ENCODE results near the gene CYP17A1.
"Not testable (repeated sequence)": the region's sequence is repeated elsewhere in the genome, so short reads cannot be mapped to it uniquely, and the experiment has no call there.

The CYP17A1 gene

GRCh38 chr10:102835007-102835482 lies 2.2 kb downstream of the CYP17A1 start:
- DNase-seq, result peak; percentile 58

GRCh38 chr10:102834143-102834542 lies 3.1 kb downstream of the CYP17A1 start:
- DNase-seq, result no peak

GRCh38 chr10:102832987-102833386 lies 4.2 kb downstream of the CYP17A1 start:
- no peak for DNase-seq

GRCh38 chr10:102832248-102832647 lies 5.0 kb downstream of the CYP17A1 start:
- no peak for DNase-seq

- no peak for DNase-seq
These were observed 5.7 kb downstream of the CYP17A1 start for GRCh38 chr10:102831322-102832071.

DNA sequence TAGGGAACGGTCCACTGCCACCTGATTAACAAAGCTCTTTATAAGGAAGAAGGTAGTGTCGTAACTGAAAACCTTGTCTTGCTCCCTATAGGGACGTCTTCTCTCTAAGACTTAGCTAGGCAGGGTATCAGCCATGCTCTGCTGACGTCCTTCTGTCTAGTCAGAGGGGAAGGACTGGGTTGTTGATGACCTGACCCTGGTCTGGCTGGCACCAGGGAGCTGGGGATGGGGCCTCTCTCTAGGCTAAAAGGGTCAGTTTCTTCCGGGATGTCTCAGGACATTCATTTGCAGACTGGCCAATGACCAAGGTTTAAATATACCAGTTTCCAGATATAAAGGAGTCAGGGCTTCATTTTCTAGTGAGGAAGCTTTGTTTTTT lies 9.6 kb downstream of the CYP17A1 start:
- DNase-seq, result no peak

- DNase-seq, result no peak
These were observed 10.9 kb downstream of the CYP17A1 start for GRCh38 chr10:102826148-102826796.

GRCh38 chr10:102824664-102825063 lies 12.5 kb downstream of the CYP17A1 start:
- no peak for DNase-seq

- DNase-seq, result no peak
These were observed 15.0 kb downstream of the CYP17A1 start for GRCh38 chr10:102822222-102822621.

DNA sequence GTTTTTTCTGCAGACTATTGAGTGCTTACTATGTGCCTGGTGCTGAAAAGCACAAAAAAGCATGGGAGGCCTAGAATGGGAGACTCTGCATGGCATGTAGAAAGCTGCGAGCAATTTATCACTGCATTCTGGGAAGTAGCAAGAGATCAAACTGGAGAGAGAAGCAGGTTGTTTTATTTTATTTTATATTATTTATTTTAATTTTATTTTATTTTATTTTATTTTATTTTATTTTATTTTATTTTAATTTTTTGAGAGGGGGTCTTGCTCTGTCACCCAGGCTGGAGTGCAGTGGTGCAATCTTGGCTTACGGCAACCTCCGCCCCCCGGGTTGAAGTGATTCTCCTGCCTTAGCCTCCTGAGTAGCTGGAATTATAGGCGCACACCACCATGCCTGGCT lies 17.2 kb downstream of the CYP17A1 start:
- DNase-seq, result not testable (repeated sequence)

DNA sequence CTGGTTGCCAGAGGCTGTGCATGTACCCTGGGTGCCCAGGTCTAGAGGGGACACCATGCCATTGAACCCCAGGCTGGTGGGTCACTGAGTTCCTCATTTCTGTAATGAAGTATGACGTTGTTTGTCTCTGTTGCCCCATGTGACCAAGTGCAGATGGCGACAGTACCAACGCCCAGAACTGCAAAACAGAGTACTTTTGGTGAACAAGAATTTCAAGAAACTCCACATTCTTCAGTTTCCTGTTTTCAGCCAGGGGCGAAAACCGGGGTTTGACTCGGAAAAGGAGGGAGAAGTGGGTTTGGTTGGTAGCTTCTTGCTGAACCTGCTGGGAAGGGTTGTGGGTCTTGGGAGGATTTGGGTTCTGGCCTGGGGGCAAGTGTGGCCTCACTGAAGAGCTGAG lies 18.2 kb downstream of the CYP17A1 start:
- DNase-seq, result no peak

- no peak for DNase-seq
These were observed 20.0 kb downstream of the CYP17A1 start for GRCh38 chr10:102817175-102817574.

GRCh38 chr10:102815790-102816549 lies 21.2 kb downstream of the CYP17A1 start:
- no peak for DNase-seq

- no peak for DNase-seq
These were observed 22.1 kb downstream of the CYP17A1 start for GRCh38 chr10:102814873-102815661.

- no peak for DNase-seq
These were observed 22.8 kb downstream of the CYP17A1 start for GRCh38 chr10:102814453-102814871.

DNA sequence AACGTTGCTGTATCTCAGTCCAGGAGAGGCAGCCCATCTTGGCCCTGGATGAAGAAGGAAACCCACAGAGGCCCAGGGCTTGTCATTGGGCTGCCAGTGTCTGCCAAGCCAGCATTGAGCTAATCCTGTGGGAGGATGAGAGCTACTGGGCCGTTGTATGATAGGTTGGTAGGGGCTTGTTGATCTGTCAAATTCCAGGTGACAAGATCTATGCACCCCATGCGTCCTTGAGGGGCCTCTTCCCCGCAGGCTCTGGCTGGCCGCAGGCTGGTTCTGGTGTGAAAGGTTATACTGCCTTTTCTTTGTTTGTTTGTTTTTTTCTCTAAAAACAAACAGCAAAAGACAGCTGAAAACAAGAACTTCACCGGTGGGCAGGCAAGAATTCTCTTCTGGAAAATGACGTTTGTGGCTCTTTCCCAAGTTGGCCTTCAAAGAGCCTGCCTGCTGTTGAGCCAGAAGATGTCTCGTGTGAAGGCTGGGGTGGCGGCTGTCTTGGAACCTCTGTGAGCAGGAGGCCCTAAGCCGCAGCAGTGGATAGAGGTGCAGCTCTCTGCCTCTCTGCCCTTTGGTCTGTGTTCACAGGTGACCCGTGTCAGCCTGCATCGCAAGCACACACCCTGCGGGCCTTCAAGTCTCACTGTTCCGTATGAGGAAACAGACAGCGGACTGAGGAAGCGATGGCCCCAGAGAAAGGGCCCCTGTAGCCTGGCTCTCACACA lies 23.3 kb downstream of the CYP17A1 start:
- no peak for DNase-seq

DNA sequence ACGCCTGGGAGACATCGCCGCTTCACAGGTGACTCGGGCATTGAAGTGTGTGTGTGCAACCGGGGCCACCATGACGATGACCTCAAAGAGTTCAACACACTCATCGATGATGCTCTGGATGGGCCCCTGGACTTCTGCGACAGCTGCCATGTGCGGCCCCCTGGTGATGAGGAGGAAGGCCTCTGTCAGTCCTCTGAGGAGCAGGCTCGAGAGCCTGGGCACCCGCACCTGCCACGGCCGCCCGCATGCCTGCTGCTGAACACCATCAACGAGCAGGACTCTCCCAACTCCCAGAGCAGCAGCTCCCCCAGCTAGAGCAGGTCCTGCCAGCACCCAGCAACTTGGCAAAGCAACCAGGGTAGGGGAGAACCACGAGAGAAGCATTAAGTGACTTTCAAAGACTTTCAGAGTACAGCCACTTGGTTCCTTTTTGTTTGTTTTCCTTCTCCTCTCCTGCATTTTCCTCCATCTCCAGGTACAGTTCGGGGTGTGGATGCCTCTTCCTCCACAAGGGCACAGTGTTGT lies 24.1 kb downstream of the CYP17A1 start:
- DNase-seq, result no peak

GRCh38 chr10:102812231-102812876 lies 24.9 kb downstream of the CYP17A1 start:
- DNase-seq, result no peak

- DNase-seq, result no peak
These were observed 25.9 kb downstream of the CYP17A1 start for GRCh38 chr10:102811346-102811745.

DNA sequence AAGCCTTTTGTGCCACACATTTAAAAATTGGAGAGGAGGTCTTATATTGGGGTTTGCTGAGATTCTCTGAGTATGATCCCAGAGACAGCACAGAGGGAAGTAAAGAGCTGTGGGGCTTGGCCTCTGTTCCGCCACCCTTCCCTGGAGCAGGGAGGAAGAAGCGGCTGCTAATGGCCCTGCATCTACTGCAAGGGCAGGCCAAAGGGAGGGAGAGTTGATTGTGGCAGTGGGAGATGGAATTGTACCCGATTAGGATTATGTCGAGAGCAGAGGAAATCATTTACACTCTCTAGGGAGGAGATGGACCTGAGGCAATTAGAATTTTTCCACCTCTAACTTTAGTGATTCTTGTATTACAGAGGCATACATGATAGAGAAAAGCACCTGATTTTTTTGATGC lies 28.8 kb downstream of the CYP17A1 start:
- no peak for DNase-seq

DNA sequence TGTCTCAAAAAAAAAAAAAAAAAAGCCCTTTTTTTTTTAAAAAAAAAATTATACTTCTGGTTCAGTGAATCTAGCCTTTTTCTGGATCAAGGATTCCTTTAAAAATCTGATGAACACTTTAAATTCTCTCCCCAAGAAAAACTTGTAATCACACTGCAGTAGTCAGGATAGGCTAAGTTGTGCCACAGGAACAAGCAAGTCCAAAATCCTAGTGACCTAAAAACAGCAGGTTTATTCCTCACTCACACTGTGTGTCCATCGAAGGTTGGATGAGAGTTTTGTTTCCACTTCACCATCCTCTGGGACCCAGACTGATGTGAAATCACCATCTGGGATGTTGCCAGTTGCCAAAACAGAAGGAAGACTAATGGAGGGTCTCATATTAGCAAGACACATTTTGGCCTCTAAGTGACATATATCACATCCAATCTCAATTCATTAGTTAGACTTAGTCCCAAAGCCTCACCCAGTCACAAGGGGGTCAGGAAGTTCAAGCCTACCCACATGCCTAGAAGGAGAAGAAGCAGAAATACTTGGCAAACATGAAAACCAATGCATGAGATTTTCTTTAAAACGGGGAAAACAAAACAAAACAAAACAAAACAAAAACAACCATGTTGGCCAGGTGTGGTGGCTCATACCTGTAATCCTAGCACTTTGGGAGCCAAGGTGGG lies 32.7 kb downstream of the CYP17A1 start:
- no peak for DNase-seq

Data from stimulated activated naive CD4-positive, alpha-beta T cell treated with Interleukin-2 at 50 U/mL for 16 hours (primary cell).